A549 treated with Mapracorat at 1 μM for 4 hours (cell line): ENCODE data around the gene GALNT12. TPM values are rescaled to one million over a fixed set of nuclear protein-coding genes. Genes with fewer than 3 reads are reported as not detected.

Experiments used
- total RNA-seq: library from RNA; stranded (reverse); fragments of 200-300 nt; extraction: Qiagen RNA extraction; gene quantifications from 5 replicates; pipeline ENCODE4 v1.2.3, GENCODE V29; 2022

Gene GALNT12
- 2.9 to 5.5 TPM (median 3.7 TPM) in 5 replicates for total RNA-seq

GRCh38 chr9:98807070-98807813, at the start of gene GALNT12:
TSS of gene GALNT12 (plus strand) at chr9:98807670. CDS start at chr9:98807699, 29 bp downstream.

DNA sequence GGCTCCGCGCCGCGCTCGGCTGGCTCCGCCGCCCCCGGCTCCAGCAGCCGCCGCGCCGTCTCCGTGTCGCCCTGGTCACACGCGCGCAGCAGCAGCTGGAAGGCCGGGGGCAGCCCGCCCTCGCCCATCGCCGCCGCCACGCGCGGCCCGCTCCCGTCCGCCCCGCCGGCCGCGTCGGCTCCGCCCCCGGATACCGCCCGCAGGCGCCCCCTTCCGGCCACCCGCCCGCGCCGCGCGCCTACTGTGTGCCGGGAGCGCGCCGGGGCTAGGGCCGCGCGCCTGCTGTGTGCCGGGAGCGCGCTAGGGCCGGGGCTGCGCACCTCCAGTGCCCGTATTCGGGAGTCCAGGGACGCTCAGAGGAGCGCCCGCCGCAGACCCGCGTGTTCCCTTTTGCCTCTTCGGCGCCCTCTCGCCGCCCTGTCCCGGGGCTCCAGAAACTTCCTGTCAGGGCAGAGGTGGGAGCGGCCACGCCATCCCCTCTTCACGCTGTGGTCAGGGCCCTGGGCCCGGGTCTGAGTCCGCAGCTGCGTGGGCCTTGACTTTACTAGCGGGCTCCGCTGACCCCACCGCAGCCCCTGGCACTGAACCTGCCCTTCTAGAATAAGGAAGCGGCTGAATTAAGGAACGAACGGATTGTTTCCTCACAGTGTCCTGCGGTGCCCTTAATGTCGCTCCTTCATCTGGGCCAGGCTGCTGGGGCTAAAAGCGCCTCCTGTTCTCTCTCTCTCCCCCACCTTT, 10.9 kb upstream of the GALNT12 start, which contains the start of gene ANKS6:
Gene ANKS6 (minus strand): TSS at position 192 of the 738 bp plus-strand sequence. CDS start 64 bp downstream, at position 128.

Other genes with a start within 250 kb of the GALNT12 start
- gene GABBR2, start 98.7 kb upstream of the GALNT12 start, total RNA-seq = 0.08 to 0.57 TPM (median 0.13 TPM) in 5 replicates
- 12.7 to 24.4 TPM (median 20.6 TPM) in 5 replicates for gene ANKS6, start 11.1 kb upstream of the GALNT12 start, total RNA-seq
- gene COL15A1, start 136.2 kb downstream of the GALNT12 start, total RNA-seq = 0.30 to 0.57 TPM (median 0.53 TPM) in 5 replicates